WTC11 (cell line): ENCODE measurements around the gene WEE1.

Experiments
- JUN ChIP-seq: sonication (generic); formaldehyde crosslinking; IDR thresholded peaks from 2 replicates; pipeline ENCODE4 v1.8.0; 2023; ENCODE audit warnings: mild to moderate bottlenecking, missing genetic modification reagents
- NR2C2 ChIP-seq: sonication (generic); formaldehyde crosslinking; IDR thresholded peaks from 2 replicates; pipeline ENCODE4 v1.8.0; 2022; ENCODE audit warnings: mild to moderate bottlenecking, missing genetic modification reagents
- TF ChIP-seq, protein P1 (sequence below): sonication (generic); formaldehyde crosslinking; IDR thresholded peaks from 2 replicates; pipeline ENCODE4 v1.8.0; 2022; ENCODE audit warnings: mild to moderate bottlenecking, missing genetic modification reagents
- TF ChIP-seq, protein P2 (sequence below): fragments of 200-600 bp; IDR thresholded peaks from 2 replicates; pipeline ENCODE4 v1.8.0; 2022; ENCODE audit warnings: antibody characterized with exemption

DNA sequence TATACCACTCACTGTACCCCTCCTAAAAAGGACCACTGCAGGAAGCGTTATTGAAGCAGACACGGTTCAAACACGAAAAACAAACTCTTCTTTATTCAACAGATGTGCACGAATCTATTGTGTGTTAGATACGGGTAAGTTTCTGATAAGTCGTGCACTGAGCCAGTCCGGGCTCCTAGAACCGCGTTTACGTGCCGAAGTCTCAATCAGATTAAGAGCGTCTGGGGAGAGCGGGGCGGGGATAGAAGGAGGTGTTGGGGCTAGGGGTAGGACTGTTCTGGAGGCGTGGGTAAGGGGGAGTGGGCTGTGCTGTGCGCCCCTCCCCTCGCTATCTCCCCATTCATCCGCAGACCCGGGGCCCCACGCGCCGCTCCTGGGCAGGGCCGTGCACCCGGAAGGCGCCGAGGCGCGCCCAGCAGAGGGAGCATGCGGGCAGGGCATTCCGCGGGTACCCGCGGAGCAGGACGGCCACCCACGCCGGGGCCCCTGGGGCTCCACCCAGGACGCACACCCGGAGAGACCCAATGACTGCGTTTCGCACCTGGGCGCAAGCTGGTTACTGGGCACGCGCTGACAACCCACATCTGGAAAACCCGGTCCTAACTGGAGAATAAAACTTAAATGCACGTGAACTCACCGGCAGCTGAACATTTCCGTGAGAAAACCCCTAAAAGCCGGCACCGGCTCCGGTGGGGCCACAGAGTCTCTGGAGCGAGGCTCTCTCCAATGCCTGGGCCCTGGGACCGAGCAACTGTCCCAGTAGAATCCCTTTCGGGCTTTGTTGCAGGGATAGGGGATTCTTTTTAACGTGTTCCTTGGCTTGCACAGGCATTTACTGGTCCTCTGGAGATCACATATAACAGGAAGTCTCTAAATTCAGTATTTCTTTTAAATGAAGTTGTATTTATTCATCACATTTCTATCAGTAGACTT lies 40.6 kb downstream of the WEE1 start:
- TF ChIP-seq NR2C2 (no peak), JUN (CRISPR knock-in tag) (no peak)
- TF ChIP-seq, protein P1, sequence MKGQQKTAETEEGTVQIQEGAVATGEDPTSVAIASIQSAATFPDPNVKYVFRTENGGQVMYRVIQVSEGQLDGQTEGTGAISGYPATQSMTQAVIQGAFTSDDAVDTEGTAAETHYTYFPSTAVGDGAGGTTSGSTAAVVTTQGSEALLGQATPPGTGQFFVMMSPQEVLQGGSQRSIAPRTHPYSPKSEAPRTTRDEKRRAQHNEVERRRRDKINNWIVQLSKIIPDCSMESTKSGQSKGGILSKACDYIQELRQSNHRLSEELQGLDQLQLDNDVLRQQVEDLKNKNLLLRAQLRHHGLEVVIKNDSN, result 0 out of 2 replicates have a peak, but pooled peaks have one; percentile 6
- TF ChIP-seq, protein P2, sequence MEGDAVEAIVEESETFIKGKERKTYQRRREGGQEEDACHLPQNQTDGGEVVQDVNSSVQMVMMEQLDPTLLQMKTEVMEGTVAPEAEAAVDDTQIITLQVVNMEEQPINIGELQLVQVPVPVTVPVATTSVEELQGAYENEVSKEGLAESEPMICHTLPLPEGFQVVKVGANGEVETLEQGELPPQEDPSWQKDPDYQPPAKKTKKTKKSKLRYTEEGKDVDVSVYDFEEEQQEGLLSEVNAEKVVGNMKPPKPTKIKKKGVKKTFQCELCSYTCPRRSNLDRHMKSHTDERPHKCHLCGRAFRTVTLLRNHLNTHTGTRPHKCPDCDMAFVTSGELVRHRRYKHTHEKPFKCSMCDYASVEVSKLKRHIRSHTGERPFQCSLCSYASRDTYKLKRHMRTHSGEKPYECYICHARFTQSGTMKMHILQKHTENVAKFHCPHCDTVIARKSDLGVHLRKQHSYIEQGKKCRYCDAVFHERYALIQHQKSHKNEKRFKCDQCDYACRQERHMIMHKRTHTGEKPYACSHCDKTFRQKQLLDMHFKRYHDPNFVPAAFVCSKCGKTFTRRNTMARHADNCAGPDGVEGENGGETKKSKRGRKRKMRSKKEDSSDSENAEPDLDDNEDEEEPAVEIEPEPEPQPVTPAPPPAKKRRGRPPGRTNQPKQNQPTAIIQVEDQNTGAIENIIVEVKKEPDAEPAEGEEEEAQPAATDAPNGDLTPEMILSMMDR, result peak; percentile 20; the same call in 1 of the 2 replicates
